HG02610 (cell line): Measurements from ENCODE around the gene SAMD13.

Source experiments
- ATAC-seq: cut with Tn5 transposase; IDR thresholded peaks from one replicate; pipeline ENCODE4 v1.9.1; 2021; ENCODE audit warnings: mild to moderate bottlenecking, moderate library complexity; ENCODE audit not compliant: unreplicated experiment

Gene SAMD13

GRCh38 chr1:84370266-84370665 lies 68.8 kb downstream of the SAMD13 start:
- no peak for ATAC-seq

- ATAC-seq = no peak
Observed at GRCh38 chr1:84370831-84371394, 69.4 kb downstream of the SAMD13 start.

- no peak for ATAC-seq
Observed at GRCh38 chr1:84373436-84374141, 72.1 kb downstream of the SAMD13 start.

- no peak for ATAC-seq
Observed at GRCh38 chr1:84374991-84375696, 73.6 kb downstream of the SAMD13 start.

- no peak for ATAC-seq
Observed at GRCh38 chr1:84376000-84376910, 74.7 kb downstream of the SAMD13 start.

GRCh38 chr1:84377480-84378095 lies 76.1 kb downstream of the SAMD13 start:
- no peak for ATAC-seq

- no peak for ATAC-seq
Observed at GRCh38 chr1:84379138-84379916, 77.8 kb downstream of the SAMD13 start.

- ATAC-seq = no peak
Observed at GRCh38 chr1:84379917-84380180, 78.3 kb downstream of the SAMD13 start.

GRCh38 chr1:84382127-84382526 lies 80.6 kb downstream of the SAMD13 start:
- no peak for ATAC-seq

GRCh38 chr1:84385347-84385746 lies 83.8 kb downstream of the SAMD13 start:
- no peak for ATAC-seq

GRCh38 chr1:84386716-84387479 lies 85.4 kb downstream of the SAMD13 start:
- ATAC-seq = no peak

GRCh38 chr1:84387480-84388163 lies 86.1 kb downstream of the SAMD13 start:
- no peak for ATAC-seq

GRCh38 chr1:84390226-84390625 lies 88.7 kb downstream of the SAMD13 start:
- no peak for ATAC-seq

- no peak for ATAC-seq
Observed at GRCh38 chr1:84398175-84399155, 97.0 kb downstream of the SAMD13 start, which contains the start of gene DNASE2B. TSS of gene DNASE2B (plus strand) at chr1:84398484. CDS start at chr1:84398565, 81 bp downstream.
